Body of pancreas (tissue), 4 donors: ENCODE data around the gene KLLN. TPM values are rescaled to one million over a fixed set of nuclear protein-coding genes. Genes with fewer than 3 reads are reported as not detected.
A peak's percentile ranks its signal among the peaks of the same experiment; 100 is the strongest.
"Not testable (repeated sequence)": the region's sequence is repeated elsewhere in the genome, so short reads cannot be mapped to it uniquely, and the experiment has no call there.

Source experiments
- ATAC-seq: fragments of 150-250 bp; one replicate; pipeline ENCODE4 v1.9.1; 2016
- DNase-seq, 4 donors: peaks; one replicate each; pipeline ENCODE4 v3.0.0-alpha.2; 2019
- H3K27ac ChIP-seq, 4 donors: fragments of 200-600 bp; sonication (generic); 1 replicate in 3 of 4; 2 replicates in 1 of 4; pipeline versions ENCODE4 v1.5.1 to v1.6.1; 2016 to 2019; ENCODE audit warnings: mild to moderate bottlenecking in 1 of 4, mixed read lengths in 1 of 4, moderate library complexity in 1 of 4
- H3K27me3 ChIP-seq, 2 donors: fragments of 200-600 bp; sonication (generic); one replicate each; pipeline ENCODE4 v1.6.0; 2016; ENCODE audit warnings: mild to moderate bottlenecking in 1 of 2
- H3K36me3 ChIP-seq, 2 donors: fragments of 200-600 bp; sonication (generic); replicated peaks in 1 of 2; 2 replicates each; pipeline ENCODE4 v1.5.1; 2016; ENCODE audit warnings: low read depth in 2 of 2; ENCODE audit not compliant: insufficient read depth in 1 of 2
- H3K4me1 ChIP-seq: fragments of 200-600 bp; sonication (generic); one replicate; pipeline ENCODE4 v1.6.0; 2016
- H3K4me3 ChIP-seq, 2 donors: fragments of 200-600 bp; sonication (generic); 1 replicate in 1 of 2; 2 replicates in 1 of 2; pipeline ENCODE4 v1.5.1; 2016 to 2019
- H3K9me3 ChIP-seq, 3 donors: fragments of 200-600 bp; sonication (generic); 1 replicate in 2 of 3; 2 replicates in 1 of 3; pipeline ENCODE4 v1.5.1; 2016
- CTCF ChIP-seq, 7 experiments: fragments of 450-650 bp in 4 of 7; fragments of 200-600 bp in 3 of 7; sonication (generic) in 3 of 7; IDR thresholded peaks; one replicate each; pipeline ENCODE4 v1.5.1; 2016 to 2019; ENCODE audit warnings: antibody characterized with exemption in 7 of 7
- POLR2A ChIP-seq, 3 donors: fragments of 450-650 bp; IDR thresholded peaks; one replicate each; pipeline ENCODE4 v1.6.1; 2016; ENCODE audit warnings: antibody characterized with exemption in 3 of 3, mild to moderate bottlenecking in 2 of 3
- WGBS, 2 donors: methylation state at CpG; one replicate each; pipeline ENCODE4 v1.1.5; 2017; 5-methylcytosine and 5-hydroxymethylcytosine counted together
- intact Hi-C: fragments of 100-400 bp; cut with DNase I; formaldehyde crosslinking; loops from one replicate; pipeline ENCODE4 v1.15.1; 2023
- total RNA-seq, 2 donors: library from RNA; depleted of rRNA; stranded (reverse); fragments of >200 nt; gene quantifications; one replicate each; pipeline ENCODE4 v1.1.0, GENCODE V29; 2016

KLLN gene
- total RNA-seq, 2 donors from 2014 or later, result 0.78 to 0.99 TPM

- H3K9me3 ChIP-seq, result no peaks in the 10 kb centered on the region
- intact Hi-C loops, result loop anchor here (10.0 kb wide), 3 partner anchors 263 to 703 kb away; no protein-coding TSS in a partner anchor
- H3K27ac ChIP-seq, result no peak overlapping the region
- WGBS, 2 donors, result 79 to 91% methylated on average over 1 of the region's 1 CpG
- DNase-seq, result no peak
- ATAC-seq, result no peak
- H3K36me3 ChIP-seq, result no peaks in the 10 kb centered on the region
- TF ChIP-seq CTCF (IDR thresholded peaks at IDR 0.05), result no peak
- TF ChIP-seq POLR2A (IDR thresholded peaks at IDR 0.05), result no peak
- no peaks in the 10 kb centered on the region for H3K27me3 ChIP-seq
- H3K4me1 ChIP-seq, result peaks cover 8% of the 10 kb centered on the region
- no peak overlapping the region for H3K4me3 ChIP-seq
Measured at GRCh38 chr10:87852089-87852488, 11.2 kb downstream of the KLLN start.

- ATAC-seq (peak; percentile 90), DNase-seq (peak; percentile 73 to 83 (median 79))
- Histone ChIP-seq H3K9me3 (no peaks in the 10 kb centered on the region), H3K4me1 (peaks cover 8% of the 10 kb centered on the region), H3K27me3 (no peaks in the 10 kb centered on the region), H3K27ac (peak overlapping the region in 1 of 4 donors; percentile 5), H3K4me3 (no peak overlapping the region), H3K36me3 (no peaks in the 10 kb centered on the region)
- TF ChIP-seq POLR2A (IDR thresholded peaks at IDR 0.05) (no peak), CTCF (IDR thresholded peaks at IDR 0.05) (peak; percentile 53 to 86 (median 83))
- intact Hi-C loops, result loop anchor here (10.0 kb wide), 3 partner anchors 264 to 704 kb away; no protein-coding TSS in a partner anchor
- 14 to 17% methylated on average over 5 of the region's 5 CpGs for WGBS, 2 donors
Measured at GRCh38 chr10:87850742-87851205, 12.6 kb downstream of the KLLN start.

GRCh38 chr10:87849001-87849400 is 14.3 kb downstream of the KLLN start:
- Histone ChIP-seq H3K4me3 (no peak overlapping the region), H3K4me1 (peaks cover 8% of the 10 kb centered on the region), H3K27ac (no peak overlapping the region), H3K36me3 (no peaks in the 10 kb centered on the region), H3K9me3 (no peaks in the 10 kb centered on the region), H3K27me3 (no peaks in the 10 kb centered on the region)
- intact Hi-C loops, result no loop called here
- ATAC-seq, result no peak
- DNase-seq, result no peak
- TF ChIP-seq CTCF (IDR thresholded peaks at IDR 0.05), result no peak

- TF ChIP-seq CTCF (IDR thresholded peaks at IDR 0.05) (no peak), POLR2A (IDR thresholded peaks at IDR 0.05) (no peak)
- DNase-seq (no peak), ATAC-seq (no peak)
- intact Hi-C loops, result no loop called here
- no peaks in the 10 kb centered on the region for H3K36me3 ChIP-seq
- no peaks in the 10 kb centered on the region for H3K27me3 ChIP-seq
- H3K4me3 ChIP-seq, result no peak overlapping the region
- H3K27ac ChIP-seq, result no peak overlapping the region
- H3K9me3 ChIP-seq, result no peaks in the 10 kb centered on the region
- H3K4me1 ChIP-seq, result peaks cover 9% of the 10 kb centered on the region
Measured at GRCh38 chr10:87847550-87847949, 15.8 kb downstream of the KLLN start.

- WGBS, 2 donors, result 91 to 96% methylated on average over 8 of the region's 8 CpGs
- H3K4me1 ChIP-seq, result peaks cover 13% of the 10 kb centered on the region
- H3K36me3 ChIP-seq, DNase-seq, H3K9me3 ChIP-seq, H3K27me3 ChIP-seq, H3K27ac ChIP-seq, intact Hi-C loops, H3K4me3 ChIP-seq, ATAC-seq: not testable (repeated sequence)
Measured at GRCh38 chr10:87846711-87847110, 16.6 kb downstream of the KLLN start.
